ENCODE measurements around the gene ANKRD11. TPM values are rescaled to one million over a fixed set of nuclear protein-coding genes. Genes with fewer than 3 reads are reported as not detected.

The ANKRD11 gene
- total RNA-seq, 8 experiments from 2014 or later, result 22.6 to 148 (median 52.5) TPM

GRCh38 chr16:89354325-89354724 lies 136.0 kb downstream of the ANKRD11 start:
- in situ Hi-C loops (cut with MboI; ENCODE audit: low pct_unique_long_range_greater_than_20kb in 2 of 9, low sequenced_read_pairs in 9 of 9, unreplicated experiment in 9 of 9), result no loop called here
- 80 to 100% (median 93%) methylated on average over 1 to 4 of the region's 6 CpGs; no CpG with 5 or more reads in 1 of the 10 experiments for WGBS, 10 experiments
- H3K27ac ChIP-seq, result no peak overlapping the region
- ATAC-seq (replicated peaks in 6 of 8), result no peak
- no peak overlapping the region for H3K4me3 ChIP-seq
- peaks cover 10 to 12% of the 10 kb centered on the region in 2 donors for H3K4me1 ChIP-seq (replicated peaks in 1 of 2)

GRCh38 chr16:89352091-89352681 lies 138.2 kb downstream of the ANKRD11 start:
- peaks cover 4 to 5% of the 10 kb centered on the region in 2 donors for H3K4me1 ChIP-seq (replicated peaks in 1 of 2)
- no peak overlapping the region for H3K27ac ChIP-seq
- in situ Hi-C loops (cut with MboI; ENCODE audit: low pct_unique_long_range_greater_than_20kb in 2 of 9, low sequenced_read_pairs in 9 of 9, unreplicated experiment in 9 of 9), result no loop called here
- WGBS, 10 experiments, result 93 to 100% (median 95%) methylated on average over 1 to 13 of the region's 13 CpGs; no CpG with 5 or more reads in 3 of the 10 experiments
- no peak overlapping the region for H3K4me3 ChIP-seq
- ATAC-seq (replicated peaks in 6 of 8), result peak in 1 of 8 experiments; percentile 7

GRCh38 chr16:89351645-89352044 lies 138.7 kb downstream of the ANKRD11 start:
- Histone ChIP-seq H3K27ac (no peak overlapping the region), H3K4me1 (replicated peaks in 1 of 2) (no peaks in the 10 kb centered on the region), H3K4me3 (no peak overlapping the region)
- no peak for ATAC-seq (replicated peaks in 6 of 8)
- in situ Hi-C loops (cut with MboI; ENCODE audit: low pct_unique_long_range_greater_than_20kb in 2 of 9, low sequenced_read_pairs in 9 of 9, unreplicated experiment in 9 of 9), result no loop called here
- 95 to 100% (median 100%) methylated on average over 3 to 9 of the region's 12 CpGs; no CpG with 5 or more reads in 2 of the 10 experiments for WGBS, 10 experiments

- Histone ChIP-seq H3K27ac (no peak overlapping the region), H3K4me1 (replicated peaks in 1 of 2) (peaks cover 5 to 7% of the 10 kb centered on the region in 2 donors), H3K4me3 (no peak overlapping the region)
- 80 to 100% (median 95%) methylated on average over 1 to 14 of the region's 18 CpGs; no CpG with 5 or more reads in 2 of the 10 experiments for WGBS, 10 experiments
- in situ Hi-C loops (cut with MboI; ENCODE audit: low pct_unique_long_range_greater_than_20kb in 2 of 9, low sequenced_read_pairs in 9 of 9, unreplicated experiment in 9 of 9), result no loop called here
- no peak for ATAC-seq (replicated peaks in 6 of 8)
These were observed 139.5 kb downstream of the ANKRD11 start for GRCh38 chr16:89350701-89351380.

GRCh38 chr16:89349947-89350633 lies 140.3 kb downstream of the ANKRD11 start:
- in situ Hi-C loops (cut with MboI; ENCODE audit: low pct_unique_long_range_greater_than_20kb in 2 of 9, low sequenced_read_pairs in 9 of 9, unreplicated experiment in 9 of 9), result no loop called here
- H3K4me3 ChIP-seq, result no peak overlapping the region
- no peak for ATAC-seq (replicated peaks in 6 of 8)
- H3K4me1 ChIP-seq (replicated peaks in 1 of 2), result peaks cover 12 to 15% of the 10 kb centered on the region in 2 donors
- H3K27ac ChIP-seq, result no peak overlapping the region
- 71 to 98% (median 92%) methylated on average over 1 to 6 of the region's 8 CpGs for WGBS, 10 experiments

- ATAC-seq (replicated peaks in 6 of 8), result no peak
- WGBS, 10 experiments, result 17 to 100% (median 84%) methylated on average over 1 to 4 of the region's 4 CpGs; no CpG with 5 or more reads in 2 of the 10 experiments
- in situ Hi-C loops (cut with MboI; ENCODE audit: low pct_unique_long_range_greater_than_20kb in 2 of 9, low sequenced_read_pairs in 9 of 9, unreplicated experiment in 9 of 9), result no loop called here
- no peak overlapping the region for H3K27ac ChIP-seq
- H3K4me1 ChIP-seq (replicated peaks in 1 of 2), result peaks cover 31% of the 10 kb centered on the region in 2 donors
- H3K4me3 ChIP-seq, result no peak overlapping the region
These were observed 142.6 kb downstream of the ANKRD11 start for GRCh38 chr16:89347807-89348206.

- 67 to 100% (median 86%) methylated on average over 1 to 8 of the region's 9 CpGs for whole genome bisulfite sequencing, 10 experiments
- no peak for ATAC-seq (replicated peaks in 6 of 8)
- H3K4me3 ChIP-seq, result no peak overlapping the region
- in situ Hi-C loops (cut with MboI; ENCODE audit: low pct_unique_long_range_greater_than_20kb in 2 of 9, low sequenced_read_pairs in 9 of 9, unreplicated experiment in 9 of 9), result no loop called here
- peaks cover 31% of the 10 kb centered on the region in 2 donors for H3K4me1 ChIP-seq (replicated peaks in 1 of 2)
- peak overlapping the region in 1 of 2 donors; percentile 9 for H3K27ac ChIP-seq
These were observed 143.5 kb downstream of the ANKRD11 start for GRCh38 chr16:89346869-89347268.

GRCh38 chr16:89345642-89346150 lies 144.7 kb downstream of the ANKRD11 start:
- peak in 1 of 8 experiments; percentile 29 for ATAC-seq (replicated peaks in 6 of 8)
- Histone ChIP-seq H3K27ac (no peak overlapping the region), H3K4me1 (replicated peaks in 1 of 2) (peaks cover 40 to 41% of the 10 kb centered on the region in 2 donors), H3K4me3 (no peak overlapping the region)
- 67 to 96% (median 72%) methylated on average over 1 to 9 of the region's 9 CpGs; no CpG with 5 or more reads in 1 of the 10 experiments for WGBS, 10 experiments
- in situ Hi-C loops (cut with MboI; ENCODE audit: low pct_unique_long_range_greater_than_20kb in 2 of 9, low sequenced_read_pairs in 9 of 9, unreplicated experiment in 9 of 9), result no loop called here

GRCh38 chr16:89344846-89345611 lies 145.3 kb downstream of the ANKRD11 start:
- in situ Hi-C loops (cut with MboI; ENCODE audit: low pct_unique_long_range_greater_than_20kb in 2 of 9, low sequenced_read_pairs in 9 of 9, unreplicated experiment in 9 of 9), result no loop called here
- Histone ChIP-seq H3K27ac (peak overlapping the region; percentile 65 to 75), H3K4me1 (replicated peaks in 1 of 2) (peaks cover 42 to 45% of the 10 kb centered on the region in 2 donors), H3K4me3 (no peak overlapping the region)
- WGBS, 10 experiments, result 40 to 100% (median 72%) methylated on average over 1 to 11 of the region's 20 CpGs
- peak in 5 of 8 experiments; percentile 14 to 54 (median 22) for ATAC-seq (replicated peaks in 6 of 8)

- H3K4me1 ChIP-seq (replicated peaks in 1 of 2), result peaks cover 42 to 45% of the 10 kb centered on the region in 2 donors
- 48 to 90% methylated on average over 2 to 12 of the region's 15 CpGs; no CpG with 5 or more reads in 8 of the 10 experiments for WGBS, 10 experiments
- in situ Hi-C loops (cut with MboI; ENCODE audit: low pct_unique_long_range_greater_than_20kb in 2 of 9, low sequenced_read_pairs in 9 of 9, unreplicated experiment in 9 of 9), result no loop called here
- peak overlapping the region; percentile 65 to 75 for H3K27ac ChIP-seq
- no peak overlapping the region for H3K4me3 ChIP-seq
- peak in 5 of 8 experiments; percentile 21 to 65 (median 57) for ATAC-seq (replicated peaks in 6 of 8)
These were observed 145.9 kb downstream of the ANKRD11 start for GRCh38 chr16:89344458-89344834.

GRCh38 chr16:89343501-89344457 lies 146.6 kb downstream of the ANKRD11 start:
- peaks cover 42 to 47% of the 10 kb centered on the region in 2 donors for H3K4me1 ChIP-seq (replicated peaks in 1 of 2)
- in situ Hi-C loops (cut with MboI; ENCODE audit: low pct_unique_long_range_greater_than_20kb in 2 of 9, low sequenced_read_pairs in 9 of 9, unreplicated experiment in 9 of 9), result no loop called here
- WGBS, 10 experiments, result 42 to 100% (median 81%) methylated on average over 1 to 16 of the region's 36 CpGs; no CpG with 5 or more reads in 1 of the 10 experiments
- no peak overlapping the region for H3K4me3 ChIP-seq
- ATAC-seq (replicated peaks in 6 of 8), result peak; percentile 18 to 92 (median 64)
- H3K27ac ChIP-seq, result peak overlapping the region; percentile 65 to 75

Data from motor neuron (in vitro differentiated cells).